IPS DF 4.7 (cell line): ENCODE data around the gene ALK.

Experiments used
- DNase-seq: peaks from one replicate; pipeline ENCODE4 v3.0.0-alpha.2; 2013; ENCODE audit warnings: low spot score; ENCODE audit errors: extremely low read depth

Gene ALK

DNA sequence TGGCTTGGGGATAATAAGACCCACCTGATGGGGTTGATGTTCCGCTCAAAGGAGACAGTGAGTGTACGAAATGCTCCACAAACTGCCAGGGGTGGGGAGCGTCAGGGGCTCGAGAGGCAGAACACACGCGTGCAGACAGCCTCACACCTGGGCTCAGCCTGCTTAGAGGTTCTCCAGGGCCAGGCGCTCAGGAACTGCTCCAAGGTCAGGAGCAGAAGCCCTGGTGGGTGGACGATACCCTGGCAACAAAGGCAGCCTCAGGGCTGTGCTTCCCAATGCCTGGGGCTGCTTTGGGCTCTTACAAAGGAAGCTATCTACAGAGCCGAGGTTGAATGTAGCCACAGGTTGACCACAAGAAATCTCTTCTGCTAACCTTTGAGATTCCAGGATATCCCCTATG is 691.7 kb downstream of the ALK start:
- no peak for DNase-seq

GRCh38 chr2:29228947-29229346 is 692.4 kb downstream of the ALK start:
- no peak for DNase-seq

DNA sequence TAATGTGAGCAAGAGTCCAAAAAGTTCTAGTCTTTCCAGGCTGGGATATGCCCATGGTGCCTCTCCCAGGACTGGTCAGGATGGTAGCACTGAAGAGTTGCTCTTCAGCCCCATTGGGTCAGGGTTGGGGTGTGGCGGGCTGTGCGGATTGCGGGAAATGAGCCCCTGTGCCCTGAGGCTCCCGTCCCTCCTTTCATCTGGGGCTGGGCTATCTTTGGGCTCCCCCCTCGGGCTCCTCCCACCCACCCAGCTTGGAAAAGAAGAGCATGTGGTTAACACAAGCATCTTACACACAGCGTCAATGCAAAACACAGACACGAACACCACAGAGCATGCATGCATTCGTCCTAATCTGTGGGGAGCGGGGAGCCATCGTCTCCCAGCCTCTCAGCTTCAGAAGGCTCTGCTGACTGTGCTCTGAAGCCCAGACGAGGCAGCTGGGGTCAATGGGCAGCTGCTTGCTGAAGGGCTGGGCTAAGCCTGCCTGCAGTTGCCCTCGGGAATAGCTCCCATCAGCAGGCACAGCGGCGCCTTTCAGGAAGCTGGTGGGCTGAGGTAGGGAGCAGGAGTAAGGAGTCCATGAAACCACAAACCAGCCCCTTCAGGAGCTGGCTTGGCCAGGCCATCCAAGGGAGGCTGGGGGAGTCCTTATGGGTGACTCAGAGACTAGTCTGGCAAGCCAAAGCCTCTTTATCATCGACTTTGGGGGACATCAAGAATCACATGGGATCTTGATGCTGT is 693.3 kb downstream of the ALK start:
- DNase-seq = no peak

DNA sequence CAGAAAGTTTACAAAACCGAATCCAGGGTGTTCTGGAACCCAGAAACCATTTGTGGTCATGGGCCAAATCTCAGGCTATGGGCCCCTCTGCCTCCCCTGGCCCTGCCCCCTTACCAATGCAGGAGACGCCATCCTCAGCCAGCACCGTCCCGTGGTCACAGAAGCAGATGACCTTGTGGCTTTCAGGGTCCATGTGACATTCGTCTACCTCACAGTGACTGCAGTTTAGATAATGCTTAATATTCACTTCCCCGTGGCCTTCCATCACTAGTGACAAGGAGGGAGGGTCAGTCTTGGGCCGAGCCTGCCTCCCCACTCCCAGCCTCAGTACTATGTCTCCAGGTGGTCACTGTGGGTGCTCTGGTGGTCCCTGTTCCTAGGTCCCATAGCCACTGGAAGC is 694.6 kb downstream of the ALK start:
- DNase-seq = no peak

DNA sequence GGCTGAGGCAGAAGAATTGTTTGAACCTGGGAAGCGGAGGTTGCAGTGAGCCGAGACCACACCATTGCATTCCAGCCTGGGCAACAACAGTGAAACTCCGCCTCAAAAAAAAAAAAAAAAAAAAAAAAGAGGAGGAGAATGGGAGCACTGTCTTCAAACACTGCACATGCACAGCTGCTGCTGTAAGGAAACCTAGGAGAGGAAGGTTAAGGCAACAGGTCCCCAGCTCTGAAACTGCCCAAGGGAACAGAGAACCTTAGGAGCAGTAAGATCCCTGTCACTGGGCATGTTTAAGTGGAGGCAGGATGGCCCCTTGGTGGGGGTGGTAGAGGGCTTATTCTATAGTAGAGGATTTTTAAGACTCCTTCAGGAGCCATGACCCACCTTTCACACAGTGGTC is 695.0 kb downstream of the ALK start:
- DNase-seq = no peak

DNA sequence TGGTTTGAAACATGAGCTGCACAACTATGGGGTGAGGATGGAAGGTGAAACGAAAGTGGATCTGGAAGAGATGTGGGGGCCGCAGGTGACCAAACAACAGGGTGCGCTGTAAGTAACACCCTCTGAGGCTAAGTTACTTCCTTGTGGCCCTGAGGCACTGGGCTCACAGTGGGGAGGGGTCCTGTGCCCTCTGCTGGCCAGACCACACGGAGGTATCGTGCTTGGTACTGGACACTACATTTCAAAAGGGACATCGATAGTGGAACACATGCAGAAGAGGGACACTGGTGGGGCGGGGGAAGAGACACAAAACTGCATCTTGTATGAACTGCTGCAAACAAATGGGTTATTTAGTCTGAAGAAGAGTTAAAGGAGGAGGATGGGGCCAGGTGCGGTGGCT is 695.6 kb downstream of the ALK start:
- no peak for DNase-seq

DNA sequence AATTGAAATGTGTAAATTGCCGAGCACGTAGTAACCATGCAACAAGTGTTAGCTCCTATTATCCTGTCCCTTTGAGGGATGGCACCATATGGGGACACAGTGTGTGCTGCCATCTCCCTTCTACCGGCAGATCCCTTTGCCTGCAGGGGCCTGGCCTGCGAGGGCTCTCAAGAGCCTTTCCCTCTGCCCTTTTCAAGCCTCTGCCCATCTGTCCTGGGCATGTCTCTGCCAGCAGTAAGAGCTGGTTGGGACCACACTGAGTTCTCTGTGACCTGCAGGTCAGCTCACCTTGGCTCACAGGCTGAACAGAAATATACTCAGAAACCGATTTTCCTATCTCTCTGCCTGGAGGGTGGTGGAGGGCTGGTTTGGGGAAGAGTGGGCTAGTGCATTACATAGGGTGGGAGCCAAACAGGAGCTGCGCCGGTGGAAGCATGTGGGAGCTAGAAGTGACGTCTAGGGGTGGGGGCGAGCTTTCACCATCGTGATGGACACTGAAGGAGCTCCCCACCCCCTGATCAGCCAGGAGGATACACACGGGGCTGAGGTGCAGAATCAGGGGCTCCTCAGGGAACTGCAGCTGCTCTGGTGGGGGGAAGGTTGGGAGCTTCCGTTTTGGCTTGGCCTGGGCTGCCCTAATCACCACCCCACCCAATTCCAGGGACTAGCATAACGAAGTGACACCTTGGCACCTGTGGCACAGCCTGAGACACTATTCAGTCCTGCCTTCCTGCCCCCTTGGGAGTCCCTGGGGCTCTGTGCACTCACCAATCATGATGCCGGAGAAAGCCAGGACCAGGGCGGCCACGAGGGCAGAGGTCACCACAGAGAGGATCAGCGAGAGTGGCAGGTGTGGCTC is 696.5 kb downstream of the ALK start:
- DNase-seq = no peak

GRCh38 chr2:29223851-29224692 is 697.3 kb downstream of the ALK start:
- DNase-seq = no peak

DNA sequence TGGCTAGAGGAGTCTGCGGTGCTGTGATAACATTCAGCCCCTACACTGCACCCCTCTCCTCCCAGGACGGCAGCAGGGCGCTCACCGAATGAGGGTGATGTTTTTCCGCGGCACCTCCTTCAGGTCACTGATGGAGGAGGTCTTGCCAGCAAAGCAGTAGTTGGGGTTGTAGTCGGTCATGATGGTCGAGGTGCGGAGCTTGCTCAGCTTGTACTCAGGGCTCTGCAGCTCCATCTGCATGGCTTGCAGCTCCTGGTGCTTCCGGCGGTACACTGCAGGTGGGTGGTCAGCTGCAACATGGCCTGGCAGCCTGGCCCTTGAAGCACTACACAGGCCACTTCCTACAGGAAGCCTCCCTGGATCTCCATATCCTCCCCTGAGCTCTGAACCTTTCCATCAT is 698.1 kb downstream of the ALK start:
- no peak for DNase-seq

DNA sequence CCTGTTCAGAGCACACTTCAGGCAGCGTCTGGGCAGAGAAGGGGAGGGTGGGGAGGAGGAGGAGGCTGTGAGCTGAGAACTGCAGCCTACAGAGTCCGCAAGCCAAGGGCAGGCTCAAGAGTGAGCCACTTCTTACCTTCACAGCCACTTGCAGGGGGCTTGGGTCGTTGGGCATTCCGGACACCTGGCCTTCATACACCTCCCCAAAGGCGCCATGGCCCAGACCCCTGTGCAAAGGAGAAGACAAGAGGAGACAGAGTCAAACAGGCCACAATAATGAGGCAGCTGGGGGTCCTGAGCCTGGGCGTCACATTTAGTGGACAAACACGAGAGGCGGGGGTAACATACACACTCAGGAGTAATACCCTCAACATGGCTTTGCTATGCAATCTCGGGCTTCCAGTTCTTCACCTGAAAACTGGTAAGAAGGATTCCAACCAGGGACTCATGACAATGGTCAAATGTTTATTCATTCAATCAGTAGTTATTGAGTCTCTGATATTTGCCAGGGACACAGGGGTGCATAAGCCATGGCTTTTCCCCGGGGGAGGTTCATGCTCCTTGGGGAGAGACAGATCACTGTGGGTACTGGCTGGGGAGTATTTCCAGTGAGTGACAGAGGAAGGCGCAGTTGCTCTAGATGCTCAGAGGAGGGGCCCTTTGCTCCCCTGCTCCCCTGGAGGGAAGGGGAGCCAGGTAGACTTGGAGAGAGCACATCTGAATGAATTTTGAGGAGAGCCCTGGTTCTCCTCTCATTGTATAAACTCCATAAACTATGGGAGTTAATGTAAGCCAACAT is 698.8 kb downstream of the ALK start:
- no peak for DNase-seq

- no peak for DNase-seq
Measured at GRCh38 chr2:29220506-29221270, 700.7 kb downstream of the ALK start.

GRCh38 chr2:29219374-29219773 is 702.0 kb downstream of the ALK start:
- no peak for DNase-seq

DNA sequence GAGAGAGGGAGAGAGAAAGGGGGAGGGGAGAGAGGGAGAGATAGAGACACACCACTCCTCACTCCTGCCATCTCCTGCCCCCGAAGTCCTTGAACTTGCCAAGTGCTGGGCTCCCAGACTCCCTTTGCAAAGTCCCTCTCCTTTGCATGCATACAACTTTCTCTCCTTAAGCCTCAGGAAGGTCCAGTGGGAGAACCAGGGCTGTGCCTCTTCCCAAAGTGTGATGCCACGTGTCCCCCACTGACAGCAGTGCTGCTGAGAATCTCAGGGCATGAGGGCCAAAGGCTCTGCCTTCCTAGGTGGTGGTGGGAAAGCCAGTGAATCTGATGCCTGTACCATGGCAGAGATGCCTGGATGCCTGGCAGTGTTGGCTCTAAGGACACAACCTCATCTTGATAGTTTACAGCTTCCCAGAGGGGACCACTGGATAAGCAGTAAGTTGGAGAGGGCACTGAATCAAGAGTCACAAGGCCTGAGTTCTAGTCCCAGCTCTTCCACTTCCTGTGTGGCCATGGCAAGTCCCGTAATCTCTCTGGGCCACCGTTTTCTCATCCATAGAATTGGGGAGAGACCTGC is 702.7 kb downstream of the ALK start:
- no peak for DNase-seq

DNA sequence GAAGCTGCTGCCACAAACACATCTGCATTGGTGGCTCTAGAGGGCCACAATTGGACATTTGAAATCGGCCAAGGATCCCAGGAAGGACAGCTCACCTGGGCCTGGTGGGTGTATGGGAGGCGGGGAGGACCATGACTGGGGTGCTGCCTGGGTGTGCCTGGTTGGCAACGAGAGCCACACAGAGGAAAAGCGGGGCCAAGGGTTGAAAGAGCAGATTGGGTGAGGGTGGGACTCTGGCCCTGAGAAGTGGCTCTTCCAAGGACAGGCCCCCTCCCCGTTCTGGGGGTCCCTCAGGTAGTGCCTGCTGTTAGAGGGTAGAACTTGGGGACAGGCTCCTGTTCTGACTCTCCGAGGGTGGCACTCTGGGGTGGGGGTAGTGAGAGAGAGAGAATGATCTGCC is 703.3 kb downstream of the ALK start:
- no peak for DNase-seq

- DNase-seq = no peak
Measured at GRCh38 chr2:29216609-29216909, 704.8 kb downstream of the ALK start.

DNA sequence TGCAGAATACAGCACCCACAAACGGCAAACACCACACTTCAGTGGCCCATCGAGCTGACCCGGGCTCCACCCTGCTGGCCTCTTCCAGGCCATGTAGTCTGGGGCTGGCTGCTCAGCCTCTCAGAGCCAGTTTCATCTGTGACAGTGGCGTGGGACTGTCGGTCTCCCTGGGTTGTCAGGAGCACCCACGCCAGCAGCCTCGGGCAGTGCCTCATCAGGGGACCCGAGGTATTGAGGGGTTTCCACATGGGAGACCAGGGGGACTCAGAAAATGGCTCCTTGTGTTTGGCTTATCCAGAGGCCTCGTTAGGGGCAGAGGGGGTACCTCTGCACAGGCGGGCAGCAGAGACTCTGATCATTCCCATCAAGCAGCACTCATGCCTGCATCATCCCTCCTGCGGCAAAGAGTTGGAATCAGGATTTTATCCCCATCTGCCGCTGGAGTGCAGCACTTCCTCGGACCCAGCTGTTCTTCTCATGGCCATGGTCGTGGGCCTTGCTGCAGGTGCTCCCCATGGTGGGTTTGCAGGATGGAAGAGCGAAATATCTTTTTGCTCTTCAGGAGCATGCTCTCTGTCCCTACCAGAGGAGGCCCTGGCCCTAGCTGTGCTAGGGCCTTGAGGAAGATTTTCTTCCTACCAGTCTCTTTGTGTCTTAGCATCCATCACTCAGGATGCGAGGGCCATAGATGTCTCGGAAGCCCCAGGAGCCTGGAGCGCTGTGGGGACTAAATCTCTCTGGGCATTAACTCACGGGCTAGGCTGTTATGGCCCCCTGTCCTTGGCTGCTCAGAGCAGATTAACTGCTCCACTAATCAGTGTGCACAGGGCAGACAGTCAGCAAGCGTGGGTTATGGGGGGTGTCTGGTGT is 705.4 kb downstream of the ALK start:
- no peak for DNase-seq

DNA sequence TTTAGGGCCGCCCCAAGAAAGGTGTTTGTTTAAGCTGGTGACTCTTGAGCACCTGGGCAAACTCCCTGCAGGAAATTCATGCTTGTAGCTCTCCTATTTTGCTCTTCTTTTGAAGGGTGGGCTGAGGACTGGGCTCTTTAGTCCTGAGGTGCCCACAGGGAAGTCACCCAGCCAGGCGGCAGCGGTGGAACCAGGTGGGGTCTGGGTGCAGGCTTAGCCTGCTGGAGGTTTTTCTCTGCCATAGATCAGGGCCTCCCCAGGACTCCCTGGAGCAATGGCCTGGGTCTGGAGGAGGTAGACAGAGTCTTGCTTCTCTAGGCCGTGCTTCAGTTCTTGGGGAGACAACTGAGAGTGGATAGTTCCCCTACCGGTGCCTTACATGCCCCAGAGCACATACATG is 706.3 kb downstream of the ALK start:
- DNase-seq = no peak

DNA sequence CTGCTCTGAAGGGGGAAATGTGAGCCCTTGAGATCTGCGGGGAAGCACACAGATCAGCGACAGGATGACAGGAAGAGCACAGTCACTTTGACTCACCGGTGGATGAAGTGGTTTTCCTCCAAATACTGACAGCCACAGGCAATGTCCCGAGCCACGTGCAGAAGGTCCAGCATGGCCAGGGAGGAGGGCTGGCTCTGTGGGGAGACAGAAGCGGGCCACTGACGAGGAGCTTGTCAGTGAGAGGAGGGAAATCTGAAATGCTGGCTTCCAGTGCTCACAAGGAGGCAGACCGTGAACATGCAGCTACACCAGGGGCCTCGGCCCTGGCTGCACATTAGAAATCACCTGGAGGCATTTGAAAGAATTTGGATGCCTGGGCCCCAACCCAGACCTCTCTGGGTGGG is 707.5 kb downstream of the ALK start:
- no peak for DNase-seq

GRCh38 chr2:29212009-29212408 is 709.4 kb downstream of the ALK start:
- no peak for DNase-seq
